Stimulated activated naive CD8-positive, alpha-beta T cell treated with anti-CD3 and anti-CD28 coated beads, Interleukin-15, amount 100 ng/mL, for 72 hours (primary cell): Measurements from ENCODE around the gene PRKAG1.

Source experiments
- ATAC-seq: fragments of 150-1000 bp; cut with Tn5 transposase; 2 replicates; pipeline ENCODE4 v1.10.0; 2021; ENCODE audit warnings: mild to moderate bottlenecking, moderate library complexity
- DNase-seq, 2 donors: peaks; one replicate each; pipeline ENCODE4 v3.0.0; 2021 to 2022
- H3K27ac Mint-ChIP-seq, 2 donors: one replicate each; pipeline ENCODE4 v1.8.0; 2022; ENCODE audit warnings: mild to moderate bottlenecking in 2 of 2, mixed read lengths in 2 of 2, moderate library complexity in 2 of 2
- H3K27me3 Mint-ChIP-seq: one replicate; pipeline ENCODE4 v1.8.0; 2022; ENCODE audit warnings: mixed read lengths
- H3K4me1 Mint-ChIP-seq: one replicate; pipeline ENCODE4 v1.8.0; 2022; ENCODE audit warnings: mild to moderate bottlenecking, mixed read lengths
- H3K4me3 Mint-ChIP-seq, 2 donors: one replicate each; pipeline ENCODE4 v1.8.0; 2022; ENCODE audit warnings: mild to moderate bottlenecking in 2 of 2, mixed read lengths in 2 of 2, moderate library complexity in 1 of 2
- H3K9me3 Mint-ChIP-seq, 2 donors: one replicate each; pipeline ENCODE4 v1.8.0; 2022; ENCODE audit warnings: mixed read lengths in 2 of 2

PRKAG1 gene

DNA sequence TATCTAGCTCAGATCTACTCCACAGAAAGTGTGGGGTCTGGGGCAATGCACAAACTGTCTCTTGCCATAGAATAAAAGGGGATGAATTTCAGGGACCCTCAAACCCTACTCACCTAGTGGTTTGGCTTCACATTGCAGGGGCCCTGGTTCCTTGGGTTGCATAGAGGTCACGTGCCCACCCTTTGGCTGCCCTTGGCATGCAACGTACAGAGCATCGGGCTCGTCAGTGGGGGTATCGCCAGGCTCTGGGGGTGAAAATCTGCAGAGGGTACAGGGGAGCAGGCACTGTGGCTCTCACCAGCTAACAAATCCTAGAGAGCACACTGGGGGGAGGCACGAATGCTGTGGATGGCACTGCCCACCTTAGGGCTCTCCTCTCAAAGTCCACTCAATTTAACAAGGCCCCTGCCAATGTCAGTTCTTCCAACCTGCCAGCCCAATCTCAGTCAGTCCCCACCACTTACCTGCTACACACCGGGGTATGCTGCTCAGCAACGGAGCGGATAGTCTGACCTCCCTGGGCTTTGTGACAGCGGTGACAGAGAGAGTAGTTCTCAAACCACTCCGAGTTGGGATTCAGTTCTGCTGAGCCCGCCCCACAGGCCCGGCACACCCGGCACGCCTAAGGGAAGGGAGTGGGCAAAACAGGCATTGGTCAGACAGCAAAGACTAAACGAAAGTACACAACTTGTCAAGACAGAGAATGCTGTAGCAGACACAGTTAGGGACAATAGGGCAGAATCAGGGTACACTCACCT, 34.1 kb upstream of the PRKAG1 start:
- no peaks in the 10 kb centered on the region for H3K27me3 Mint-ChIP-seq
- H3K27ac Mint-ChIP-seq: no peak overlapping the region
- H3K4me1 Mint-ChIP-seq: peaks cover 38% of the 10 kb centered on the region
- H3K4me3 Mint-ChIP-seq: no peak overlapping the region
- no peaks in the 10 kb centered on the region for H3K9me3 Mint-ChIP-seq
- DNase-seq (no peak), ATAC-seq (no peak)

DNA sequence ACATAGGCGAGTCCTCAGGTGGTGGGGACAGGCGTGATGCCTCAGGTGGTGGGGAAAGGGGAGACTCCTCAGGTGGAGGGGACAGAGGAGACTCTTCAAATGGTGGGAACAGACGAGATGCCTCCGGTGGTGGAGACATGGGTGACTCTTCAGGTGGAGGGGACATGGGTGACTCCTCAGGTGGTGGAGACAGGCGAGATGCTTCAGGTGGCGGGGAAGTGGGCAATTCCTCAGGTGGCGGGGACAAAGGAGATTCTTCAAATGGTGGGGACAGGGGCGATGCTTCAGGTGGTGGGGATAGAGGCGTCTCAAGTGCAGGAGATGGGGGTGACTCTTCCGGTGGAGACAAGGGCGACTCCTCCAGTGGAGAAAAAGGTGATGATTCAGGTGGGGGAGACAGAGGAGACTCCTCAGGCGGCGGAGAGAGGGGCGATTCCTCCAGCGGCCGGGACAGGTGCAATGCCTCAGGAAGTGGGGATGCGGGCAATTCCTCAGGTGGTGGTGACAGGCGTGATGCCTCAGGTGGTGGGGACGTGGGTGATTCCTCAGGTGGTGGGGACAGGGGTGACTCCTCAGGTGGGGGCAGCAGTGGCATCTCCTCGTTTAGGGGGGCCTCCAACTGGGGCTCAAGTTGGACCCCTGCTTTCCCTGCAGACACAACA, 33.3 kb upstream of the PRKAG1 start:
- no peaks in the 10 kb centered on the region for H3K9me3 Mint-ChIP-seq
- no peak overlapping the region for H3K4me3 Mint-ChIP-seq
- DNase-seq: no peak
- H3K4me1 Mint-ChIP-seq: peaks cover 31% of the 10 kb centered on the region
- ATAC-seq: no peak
- H3K27ac Mint-ChIP-seq: peak overlapping the region in 1 of 2 donors; percentile 90
- H3K27me3 Mint-ChIP-seq: no peaks in the 10 kb centered on the region

DNA sequence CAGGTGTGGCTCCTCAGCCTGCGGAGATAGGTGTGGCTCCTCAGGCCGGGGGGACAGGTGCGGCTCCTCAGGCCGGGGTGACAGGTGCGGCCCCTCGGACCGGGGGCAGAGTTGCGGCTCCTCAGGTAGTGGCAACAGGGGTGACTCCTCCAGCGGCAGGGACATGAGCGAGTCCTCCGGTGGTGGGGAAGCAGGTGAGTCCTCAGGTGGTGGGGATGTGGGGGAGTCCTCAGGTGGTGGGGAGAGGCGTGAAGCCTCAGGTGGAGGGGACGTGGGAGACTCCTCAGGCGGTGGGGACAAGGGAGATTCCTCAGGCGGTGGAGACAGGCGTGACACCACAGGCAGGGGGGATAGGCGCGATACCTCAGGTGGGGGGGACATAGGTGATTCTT, 32.8 kb upstream of the PRKAG1 start:
- no peaks in the 10 kb centered on the region for H3K9me3 Mint-ChIP-seq
- H3K27ac Mint-ChIP-seq: peak overlapping the region in 1 of 2 donors; percentile 90
- no peaks in the 10 kb centered on the region for H3K27me3 Mint-ChIP-seq
- DNase-seq: no peak
- ATAC-seq: no peak
- no peak overlapping the region for H3K4me3 Mint-ChIP-seq
- H3K4me1 Mint-ChIP-seq: peaks cover 26% of the 10 kb centered on the region

DNA sequence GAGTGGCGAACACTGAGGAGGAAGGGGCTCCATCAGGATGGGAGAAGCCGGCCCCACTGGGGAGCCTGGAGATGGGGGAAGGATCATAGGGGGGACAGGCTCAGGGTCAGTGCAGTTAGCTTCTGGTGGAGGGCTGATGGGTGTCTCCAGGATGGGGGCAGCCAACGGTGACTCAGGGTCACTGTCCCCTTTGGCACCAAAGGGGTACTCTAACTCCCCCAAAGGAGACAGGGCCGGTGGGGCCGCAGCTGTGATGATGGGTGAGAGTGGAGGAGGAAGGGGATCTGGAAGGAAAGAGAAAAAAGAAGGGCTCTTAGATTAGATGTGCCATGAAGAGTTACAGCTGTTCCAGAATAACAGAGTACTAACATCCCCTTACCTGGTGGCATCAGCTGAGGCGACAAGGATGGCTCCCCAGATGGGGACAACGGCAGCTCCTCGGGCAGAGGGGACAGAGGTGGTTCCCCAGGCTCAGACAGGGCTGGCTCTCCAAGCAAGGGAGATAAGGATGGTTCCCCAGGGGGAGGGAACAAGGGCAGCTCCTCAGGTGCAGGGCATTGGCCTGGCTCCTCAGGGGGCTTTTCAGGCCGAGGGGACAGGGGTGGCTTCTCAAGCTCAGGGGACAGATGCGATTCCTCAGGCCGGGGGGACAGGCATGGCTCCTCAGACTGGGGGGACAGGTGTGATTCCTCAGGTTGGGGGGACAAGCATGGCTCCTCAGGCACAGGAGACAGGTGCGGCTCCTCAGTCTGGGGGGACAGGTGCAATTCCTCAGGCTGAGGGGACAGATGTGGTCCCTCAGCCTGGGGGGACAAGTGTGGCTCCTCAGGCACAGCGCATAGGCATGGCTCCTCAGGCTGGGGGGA, 32.2 kb upstream of the PRKAG1 start:
- Mint-ChIP-seq H3K27me3 (no peaks in the 10 kb centered on the region), H3K27ac (peak overlapping the region in 1 of 2 donors; percentile 86), H3K4me3 (no peak overlapping the region), H3K9me3 (no peaks in the 10 kb centered on the region), H3K4me1 (peaks cover 20% of the 10 kb centered on the region)
- DNase-seq (no peak), ATAC-seq (no peak)

DNA sequence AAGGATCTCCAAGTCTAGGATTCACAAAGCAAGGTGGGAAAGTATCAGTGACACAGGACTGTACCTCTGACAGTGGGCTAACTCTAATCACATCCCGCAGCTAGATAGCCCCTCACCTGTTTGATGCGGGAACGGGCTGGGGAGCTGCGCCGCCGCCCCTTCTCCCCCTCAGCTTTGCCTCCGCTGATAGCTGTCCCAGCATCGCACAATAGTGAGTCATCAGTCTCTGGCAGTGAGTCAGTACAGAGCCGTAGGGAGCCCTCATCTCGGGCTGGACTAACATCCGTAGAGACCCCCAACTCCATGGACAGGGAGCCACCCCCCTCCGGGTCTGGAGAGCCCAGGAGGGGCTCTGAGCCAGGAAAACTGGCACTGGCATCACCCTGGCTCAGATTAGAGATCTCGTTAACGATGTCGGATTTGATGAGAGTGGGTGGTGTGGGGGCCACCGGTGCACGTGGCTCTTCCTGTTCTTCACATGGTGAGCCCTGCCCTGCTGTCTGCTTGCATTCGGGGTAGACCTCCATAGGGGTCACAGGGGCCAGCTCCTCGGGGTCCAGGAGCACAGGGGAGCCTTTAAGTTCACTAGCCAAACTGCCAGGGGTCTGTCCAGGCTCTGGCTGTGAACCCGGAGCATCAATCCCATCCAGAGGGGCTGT, 31.1 kb upstream of the PRKAG1 start:
- ATAC-seq (no peak), DNase-seq (no peak)
- Mint-ChIP-seq H3K9me3 (no peaks in the 10 kb centered on the region), H3K27ac (no peak overlapping the region), H3K4me3 (no peak overlapping the region), H3K4me1 (peaks cover 11% of the 10 kb centered on the region), H3K27me3 (no peaks in the 10 kb centered on the region)

DNA sequence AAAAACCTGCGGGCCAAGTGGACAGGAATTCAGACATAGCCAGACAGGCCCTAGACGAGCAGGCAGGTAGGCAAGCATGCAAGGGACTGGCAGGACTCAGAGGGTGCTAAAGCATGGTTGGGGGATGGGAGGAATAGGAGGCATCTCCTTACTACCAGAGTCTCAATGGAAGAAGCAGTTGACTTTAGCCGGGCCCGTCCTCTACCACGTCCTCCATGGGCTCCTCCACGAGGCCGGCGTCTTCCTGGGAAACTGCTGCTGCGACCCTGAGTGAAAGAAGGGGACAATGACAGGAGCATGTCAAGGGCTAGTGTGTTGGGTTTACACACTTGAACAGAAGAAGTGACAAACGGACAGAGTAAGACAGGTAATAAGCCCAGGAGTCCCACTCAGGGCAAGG, 30.4 kb upstream of the PRKAG1 start:
- ATAC-seq: no peak
- Mint-ChIP-seq H3K27ac (peak overlapping the region in 1 of 2 donors; percentile 91), H3K27me3 (no peaks in the 10 kb centered on the region), H3K9me3 (no peaks in the 10 kb centered on the region), H3K4me1 (peaks cover 15% of the 10 kb centered on the region), H3K4me3 (no peak overlapping the region)
- DNase-seq: no peak

DNA sequence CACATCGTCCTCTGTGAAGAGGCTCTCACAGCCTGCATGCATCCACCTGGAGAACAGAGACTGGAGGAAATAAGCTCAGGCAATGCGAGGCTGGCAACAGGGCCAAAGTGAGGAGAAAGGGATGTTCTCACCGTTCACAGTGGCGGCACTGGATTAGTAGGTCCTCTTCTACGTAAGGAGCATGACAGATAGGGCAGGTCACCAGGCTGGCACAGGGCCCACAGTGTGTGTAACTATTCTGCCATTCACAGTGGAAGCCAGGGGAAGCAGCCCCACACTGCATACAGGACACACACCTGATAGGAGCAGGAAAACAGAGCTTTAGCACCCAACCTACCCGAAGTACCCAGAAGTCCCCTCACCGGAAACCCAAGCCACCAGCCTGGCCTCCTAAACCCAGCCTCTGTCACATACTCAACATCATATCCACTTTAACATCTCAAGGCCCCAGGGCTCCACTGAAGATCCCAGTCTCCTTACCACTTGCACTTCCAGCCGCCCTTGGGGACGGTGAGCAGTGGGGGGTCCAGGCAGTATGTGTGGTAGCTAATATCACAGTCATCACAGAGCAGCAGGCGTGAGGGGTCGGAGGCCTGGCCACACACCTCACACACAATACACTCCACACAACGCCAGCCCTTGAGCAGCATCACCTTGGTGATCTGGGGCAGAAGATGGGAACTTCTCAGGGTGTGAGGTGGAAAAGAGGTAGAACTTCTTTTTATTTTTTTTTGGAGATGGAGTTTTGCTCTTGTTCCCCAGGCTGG, 27.7 kb upstream of the PRKAG1 start:
- Mint-ChIP-seq H3K4me3 (no peak overlapping the region), H3K9me3 (no peaks in the 10 kb centered on the region), H3K4me1 (peaks cover 15% of the 10 kb centered on the region), H3K27ac (peak overlapping the region in 1 of 2 donors; percentile 59), H3K27me3 (no peaks in the 10 kb centered on the region)
- DNase-seq: no peak
- no peak for ATAC-seq

DNA sequence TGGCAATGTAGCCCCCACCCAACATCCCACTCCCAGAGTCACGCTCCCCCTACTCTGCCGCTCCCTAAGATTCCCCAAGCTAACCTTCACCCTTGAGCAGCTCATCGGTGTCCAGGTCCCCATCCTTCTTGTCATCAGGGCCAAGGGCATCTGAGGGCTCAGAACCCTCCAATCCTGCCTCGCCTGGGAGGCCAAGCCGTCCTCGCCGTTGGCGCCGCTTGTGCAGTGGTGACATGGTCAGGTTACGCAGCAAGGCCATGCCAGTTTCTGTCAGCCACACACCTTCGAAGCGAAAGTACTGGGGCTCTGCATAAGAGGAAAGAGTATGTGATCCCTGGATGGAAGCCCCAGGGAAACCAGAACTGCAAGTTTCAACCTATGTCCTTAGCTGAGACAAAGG, 26.1 kb upstream of the PRKAG1 start:
- DNase-seq (no peak), ATAC-seq (no peak)
- Mint-ChIP-seq H3K4me1 (peaks cover 10% of the 10 kb centered on the region), H3K27me3 (no peaks in the 10 kb centered on the region), H3K27ac (peak overlapping the region in 1 of 2 donors; percentile 29), H3K9me3 (no peaks in the 10 kb centered on the region), H3K4me3 (no peak overlapping the region)

DNA sequence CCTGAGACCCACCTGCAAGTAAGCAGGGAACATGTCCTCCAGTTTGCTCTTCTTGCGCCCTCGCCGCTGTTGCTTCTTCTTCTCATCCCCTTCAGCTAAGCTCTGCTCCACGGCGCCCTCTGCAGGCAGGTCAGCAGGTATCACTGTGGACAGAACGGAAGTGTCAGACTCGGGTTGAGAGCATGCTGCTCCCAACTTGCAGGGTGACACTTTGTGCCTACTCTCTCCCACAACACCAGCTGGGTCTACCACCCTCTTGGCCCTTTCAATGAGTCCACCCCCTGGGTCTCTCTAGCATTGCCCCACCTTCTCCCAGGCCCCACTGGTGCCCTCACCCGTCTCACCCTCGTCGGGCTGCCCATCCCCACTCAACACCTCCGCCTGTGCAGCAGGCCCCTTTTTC, 25.3 kb upstream of the PRKAG1 start:
- Mint-ChIP-seq H3K27ac (peak overlapping the region in 1 of 2 donors; percentile 27), H3K9me3 (no peaks in the 10 kb centered on the region), H3K27me3 (no peaks in the 10 kb centered on the region), H3K4me1 (peaks cover 10% of the 10 kb centered on the region), H3K4me3 (no peak overlapping the region)
- DNase-seq (peak; percentile 63 to 69), ATAC-seq (peak; percentile 83)

DNA sequence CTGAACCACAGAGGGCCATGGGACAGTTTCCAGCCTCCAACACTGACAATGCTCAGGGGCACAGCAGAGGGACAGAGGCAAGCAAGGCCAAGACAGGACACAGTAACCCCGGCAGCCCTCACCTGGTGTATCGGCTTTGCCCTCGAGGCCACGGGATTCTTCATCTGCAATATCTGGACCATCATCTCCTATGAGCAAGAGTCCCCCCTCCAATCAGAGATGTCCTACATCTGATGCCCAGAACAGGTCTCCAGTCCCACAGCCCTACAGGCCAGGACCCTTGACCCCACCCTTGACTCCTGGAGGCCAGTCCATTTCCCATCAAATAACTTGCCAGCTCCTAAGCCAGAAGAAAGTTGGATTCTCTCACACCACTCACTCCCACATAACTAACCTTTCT, 24.7 kb upstream of the PRKAG1 start:
- DNase-seq: no peak
- Mint-ChIP-seq H3K4me3 (no peak overlapping the region), H3K27me3 (no peaks in the 10 kb centered on the region), H3K27ac (no peak overlapping the region), H3K4me1 (peaks cover 10% of the 10 kb centered on the region), H3K9me3 (no peaks in the 10 kb centered on the region)
- ATAC-seq: no peak

DNA sequence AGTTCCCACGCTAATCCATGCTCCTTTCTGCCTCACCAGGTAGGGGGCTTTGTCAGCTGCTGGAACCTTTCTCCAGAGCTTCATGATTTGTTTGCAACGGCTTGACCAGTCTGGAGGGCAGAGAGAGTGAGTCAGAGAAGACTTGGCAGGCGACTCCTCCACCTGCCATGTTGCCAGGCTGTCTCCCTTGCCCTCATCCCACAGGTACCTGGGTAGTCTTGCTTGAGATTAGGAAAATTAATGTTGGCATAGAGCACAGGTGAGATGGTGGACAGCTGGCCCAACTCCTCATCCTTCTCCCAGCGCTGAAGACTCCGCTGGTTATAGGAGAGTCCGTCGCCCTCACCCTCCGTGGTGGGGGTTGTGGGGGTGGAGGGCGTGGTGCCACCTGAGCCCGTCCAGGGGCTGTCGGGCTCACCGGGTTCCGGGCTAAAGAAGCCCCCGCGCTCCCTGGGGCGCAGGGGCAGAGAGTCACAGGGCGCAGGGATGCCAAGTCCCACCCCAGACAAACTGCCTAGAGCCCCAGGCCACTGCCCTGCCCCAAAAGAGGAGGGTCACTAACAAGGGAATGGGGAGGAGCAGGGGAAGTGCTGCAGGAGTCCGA, 23.4 kb upstream of the PRKAG1 start:
- peaks cover 10% of the 10 kb centered on the region for H3K4me1 Mint-ChIP-seq
- H3K4me3 Mint-ChIP-seq: no peak overlapping the region
- H3K27ac Mint-ChIP-seq: peak overlapping the region; percentile 90 to 94
- no peak for ATAC-seq
- no peaks in the 10 kb centered on the region for H3K9me3 Mint-ChIP-seq
- DNase-seq: no peak
- H3K27me3 Mint-ChIP-seq: no peaks in the 10 kb centered on the region

DNA sequence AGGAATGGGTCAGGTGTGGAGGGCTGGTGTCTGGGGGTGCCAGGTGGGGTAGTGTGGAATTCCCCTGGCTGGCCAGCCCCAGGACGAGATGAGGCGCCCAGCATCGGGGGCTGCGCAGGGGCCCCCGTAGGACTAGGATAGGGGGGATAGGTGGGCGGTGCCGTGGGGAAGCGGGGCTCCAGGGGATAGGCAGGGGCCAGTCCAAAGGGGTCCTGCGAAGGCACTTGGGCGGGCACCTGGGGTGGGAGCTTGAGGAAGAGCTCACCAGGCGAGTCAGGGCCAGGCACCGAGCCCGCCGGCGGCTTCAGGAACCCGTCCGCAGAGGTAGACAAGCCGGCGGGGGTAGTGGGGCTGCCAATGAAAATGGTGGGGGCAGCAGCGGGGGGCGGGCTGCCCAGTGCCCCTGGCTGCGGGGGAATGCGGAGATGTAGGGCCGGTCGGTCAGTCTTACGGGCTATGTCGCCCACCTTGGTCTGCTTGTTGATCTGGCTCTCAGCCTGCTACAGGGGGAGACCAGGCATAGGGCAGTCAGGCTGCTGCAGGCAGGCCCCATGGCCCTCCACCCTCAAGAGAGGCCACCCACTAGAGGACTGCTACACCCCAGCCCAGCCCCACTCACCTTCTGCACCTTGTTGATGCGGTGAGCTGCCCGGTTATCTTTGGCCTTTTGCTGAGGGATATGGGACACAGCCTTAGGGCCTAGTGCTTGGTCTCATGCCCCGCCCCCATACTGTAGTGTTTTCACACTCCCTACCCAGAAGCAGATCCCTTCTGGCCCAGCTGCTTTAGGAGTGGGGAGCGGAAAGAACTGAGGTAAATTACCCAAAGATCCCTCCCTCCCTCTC, 22.7 kb upstream of the PRKAG1 start:
- H3K9me3 Mint-ChIP-seq: no peaks in the 10 kb centered on the region
- no peak overlapping the region for H3K27ac Mint-ChIP-seq
- ATAC-seq (peak; percentile 31), DNase-seq (no peak)
- H3K4me1 Mint-ChIP-seq: peaks cover 10% of the 10 kb centered on the region
- no peaks in the 10 kb centered on the region for H3K27me3 Mint-ChIP-seq
- H3K4me3 Mint-ChIP-seq: no peak overlapping the region

DNA sequence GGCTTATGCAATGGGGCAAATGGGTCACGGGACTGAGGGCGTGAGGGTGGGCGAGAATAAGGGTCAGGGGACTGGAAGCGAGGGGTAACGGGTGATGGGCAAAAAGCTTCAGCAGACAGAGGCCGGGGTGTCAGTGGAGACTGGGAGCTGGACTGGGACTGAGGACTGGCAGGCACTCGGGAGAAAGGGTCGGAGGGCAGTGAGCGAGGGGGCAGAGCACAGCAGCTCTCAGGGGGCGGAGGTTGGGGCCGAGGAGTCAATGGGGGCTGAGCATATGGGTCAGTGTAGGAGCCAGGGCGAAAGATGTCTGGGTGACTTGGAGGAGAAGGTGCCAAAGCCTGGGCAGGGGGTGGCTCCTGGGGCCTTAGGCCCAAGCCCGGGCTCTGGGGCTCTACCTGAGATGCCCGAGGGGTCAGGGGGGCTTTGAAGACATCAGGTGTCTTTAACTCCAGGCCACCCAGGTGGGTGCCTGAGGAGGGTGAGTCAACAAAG, 21.8 kb upstream of the PRKAG1 start:
- Mint-ChIP-seq H3K27me3 (no peaks in the 10 kb centered on the region), H3K4me1 (peaks cover 10% of the 10 kb centered on the region), H3K4me3 (no peak overlapping the region), H3K9me3 (no peaks in the 10 kb centered on the region), H3K27ac (peak overlapping the region; percentile 61 to 81)
- no peak for DNase-seq
- no peak for ATAC-seq
